PC-3 (cell line): ENCODE data around the gene PXDC1.

Source experiments
- EZH2phosphoT487 ChIP-seq: fragments of 300-600 bp; sonication (generic); IDR thresholded peaks from 2 replicates; pipeline ENCODE4 v1.6.1; 2018; ENCODE audit warnings: mild to moderate bottlenecking, antibody characterized with exemption, low read length, borderline replicate concordance
- TF ChIP-seq, protein P1 (sequence below): fragments of 300-600 bp; sonication (generic); conservative IDR thresholded peaks from 2 replicates; pipeline ENCODE4 v1.5.1; 2017; ENCODE audit warnings: antibody characterized with exemption, low read depth, mild to moderate bottlenecking, low read length

DNA sequence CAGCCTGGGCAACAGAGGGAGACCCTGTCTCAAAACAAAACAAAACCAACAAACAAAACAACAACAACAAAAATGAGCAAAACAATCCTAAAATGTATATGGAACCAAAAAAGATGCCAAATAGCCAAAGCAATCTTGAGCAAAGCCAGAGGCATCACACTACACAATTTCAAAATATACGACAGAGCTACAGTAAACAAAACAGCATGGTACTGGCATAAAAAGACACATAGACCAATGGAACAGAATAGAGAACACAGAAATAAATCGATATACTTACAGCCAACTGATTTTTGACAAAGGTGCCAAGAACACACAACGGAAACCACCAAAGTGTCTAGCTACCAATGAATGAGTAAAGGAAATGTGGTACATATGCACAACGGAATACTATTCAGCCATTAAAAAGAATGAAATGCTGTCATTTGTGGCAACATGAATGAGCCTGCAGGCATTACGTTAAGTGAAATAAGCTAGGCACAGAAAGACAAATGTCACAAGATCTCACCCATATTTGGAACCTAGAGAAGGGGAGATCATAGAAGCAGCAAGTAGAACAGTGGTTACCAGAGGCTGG lies 16.4 kb downstream of the PXDC1 start:
- TF ChIP-seq, protein P1, sequence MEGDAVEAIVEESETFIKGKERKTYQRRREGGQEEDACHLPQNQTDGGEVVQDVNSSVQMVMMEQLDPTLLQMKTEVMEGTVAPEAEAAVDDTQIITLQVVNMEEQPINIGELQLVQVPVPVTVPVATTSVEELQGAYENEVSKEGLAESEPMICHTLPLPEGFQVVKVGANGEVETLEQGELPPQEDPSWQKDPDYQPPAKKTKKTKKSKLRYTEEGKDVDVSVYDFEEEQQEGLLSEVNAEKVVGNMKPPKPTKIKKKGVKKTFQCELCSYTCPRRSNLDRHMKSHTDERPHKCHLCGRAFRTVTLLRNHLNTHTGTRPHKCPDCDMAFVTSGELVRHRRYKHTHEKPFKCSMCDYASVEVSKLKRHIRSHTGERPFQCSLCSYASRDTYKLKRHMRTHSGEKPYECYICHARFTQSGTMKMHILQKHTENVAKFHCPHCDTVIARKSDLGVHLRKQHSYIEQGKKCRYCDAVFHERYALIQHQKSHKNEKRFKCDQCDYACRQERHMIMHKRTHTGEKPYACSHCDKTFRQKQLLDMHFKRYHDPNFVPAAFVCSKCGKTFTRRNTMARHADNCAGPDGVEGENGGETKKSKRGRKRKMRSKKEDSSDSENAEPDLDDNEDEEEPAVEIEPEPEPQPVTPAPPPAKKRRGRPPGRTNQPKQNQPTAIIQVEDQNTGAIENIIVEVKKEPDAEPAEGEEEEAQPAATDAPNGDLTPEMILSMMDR = no peak
- TF ChIP-seq EZH2phosphoT487 = no peak
